NCI-H510A treated with DMSO at 0.1 percent for 48 hours (cell line): ENCODE measurements around the gene CAMK2A.

ENCODE experiments used
- DNase-seq: peaks from one replicate; lab custom pipeline; 2025; lab: John Stamatoyannopoulos, UW

Gene CAMK2A

GRCh38 chr5:150278046-150278730 is 11.4 kb downstream of the CAMK2A start:
- no peak for DNase-seq

GRCh38 chr5:150277043-150277442 is 12.5 kb downstream of the CAMK2A start:
- no peak for DNase-seq

GRCh38 chr5:150274811-150275210 is 14.8 kb downstream of the CAMK2A start:
- DNase-seq = no peak

- no peak for DNase-seq
These were observed 17.0 kb downstream of the CAMK2A start for GRCh38 chr5:150272531-150272930.

- no peak for DNase-seq
These were observed 17.6 kb downstream of the CAMK2A start for GRCh38 chr5:150271923-150272322.

GRCh38 chr5:150271296-150271692 is 18.3 kb downstream of the CAMK2A start:
- no peak for DNase-seq

GRCh38 chr5:150270541-150271295 is 18.9 kb downstream of the CAMK2A start:
- no peak for DNase-seq

- no peak for DNase-seq
These were observed 22.7 kb downstream of the CAMK2A start for GRCh38 chr5:150266871-150267291.

- no peak for DNase-seq
These were observed 23.6 kb downstream of the CAMK2A start for GRCh38 chr5:150265870-150266383.

GRCh38 chr5:150264667-150265603 is 24.6 kb downstream of the CAMK2A start:
- no peak for DNase-seq

GRCh38 chr5:150263801-150264621 is 25.6 kb downstream of the CAMK2A start:
- peak; percentile 24 for DNase-seq

- DNase-seq = no peak
These were observed 26.2 kb downstream of the CAMK2A start for GRCh38 chr5:150263375-150263775.

GRCh38 chr5:150262502-150262901 is 27.1 kb downstream of the CAMK2A start:
- DNase-seq = no peak

GRCh38 chr5:150261231-150261630 is 28.3 kb downstream of the CAMK2A start:
- DNase-seq = no peak

GRCh38 chr5:150258130-150258529 is 31.4 kb downstream of the CAMK2A start:
- DNase-seq = no peak

GRCh38 chr5:150257424-150257823 is 32.1 kb downstream of the CAMK2A start:
- no peak for DNase-seq

GRCh38 chr5:150256410-150257064 is 33.0 kb downstream of the CAMK2A start:
- DNase-seq = no peak

GRCh38 chr5:150255659-150256409 is 33.7 kb downstream of the CAMK2A start:
- DNase-seq = no peak

- no peak for DNase-seq
These were observed 34.8 kb downstream of the CAMK2A start for GRCh38 chr5:150254774-150255173.

GRCh38 chr5:150254363-150254762 is 35.2 kb downstream of the CAMK2A start:
- no peak for DNase-seq
